ENCODE results near the gene CHTF8.
"Not testable (repeated sequence)": the region's sequence is repeated elsewhere in the genome, so short reads cannot be mapped to it uniquely, and the experiment has no call there.

Gene CHTF8

GRCh38 chr16:69132424-69133252 is at the start of gene CHTF8, which contains the start of gene UTP4:
CHTF8 (minus strand) TSS chr16:69132588; CDS start chr16:69121458, 11,130 bp downstream.
UTP4 (plus strand) TSS chr16:69132649; CDS start chr16:69133460, 811 bp downstream.
- DNase-seq, result peak; percentile 3 to 71

- no peak for DNase-seq
Observed at GRCh38 chr16:69180011-69180338, 47.6 kb upstream of the CHTF8 start.

- peak; percentile 65 to 85 for DNase-seq
Observed at GRCh38 chr16:69179328-69180010, 47.1 kb upstream of the CHTF8 start.

GRCh38 chr16:69176033-69176800 is 43.8 kb upstream of the CHTF8 start:
- no peak for DNase-seq

DNA sequence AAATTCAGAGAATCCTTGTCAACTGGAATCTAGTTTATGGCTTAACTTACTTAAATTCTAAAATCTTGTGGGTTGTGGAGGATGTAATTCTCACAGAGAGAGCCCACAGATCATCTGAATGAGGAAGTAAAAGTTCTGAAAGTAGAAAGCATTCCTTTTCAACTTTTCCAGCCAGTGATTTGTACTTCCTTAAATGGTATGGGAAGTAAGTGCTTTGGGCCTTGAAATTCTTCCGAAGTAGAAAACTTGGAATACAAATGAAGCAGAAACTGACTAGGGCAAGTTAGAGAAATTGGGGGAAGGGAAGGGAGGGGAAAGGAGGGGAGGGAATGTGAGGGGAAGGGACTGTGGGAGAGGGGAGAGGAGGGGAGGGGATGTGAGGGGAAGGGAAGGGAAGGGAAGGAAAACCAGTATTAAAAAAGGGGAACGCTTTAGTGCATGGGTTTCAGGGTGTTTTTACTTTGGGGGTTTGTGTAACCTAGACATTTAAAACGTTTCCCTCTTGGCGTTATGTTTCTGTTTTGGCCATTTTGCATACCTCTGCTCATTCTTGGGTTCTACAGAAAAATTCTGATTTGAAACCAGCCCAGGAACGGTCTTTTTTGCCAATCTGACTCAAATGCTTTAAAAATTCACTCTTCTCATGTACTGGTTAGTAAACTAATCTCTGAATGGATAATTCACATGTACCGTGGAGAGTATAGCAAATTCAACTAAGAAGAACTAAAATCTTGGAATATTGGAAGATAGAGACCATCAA is 39.1 kb upstream of the CHTF8 start:
- DNase-seq, result no peak

- no peak for DNase-seq
Observed at GRCh38 chr16:69169607-69170352, 37.4 kb upstream of the CHTF8 start.

- no peak for DNase-seq
Observed at GRCh38 chr16:69169051-69169450, 36.7 kb upstream of the CHTF8 start.

GRCh38 chr16:69166946-69167930 is 34.9 kb upstream of the CHTF8 start:
- no peak for DNase-seq

DNA sequence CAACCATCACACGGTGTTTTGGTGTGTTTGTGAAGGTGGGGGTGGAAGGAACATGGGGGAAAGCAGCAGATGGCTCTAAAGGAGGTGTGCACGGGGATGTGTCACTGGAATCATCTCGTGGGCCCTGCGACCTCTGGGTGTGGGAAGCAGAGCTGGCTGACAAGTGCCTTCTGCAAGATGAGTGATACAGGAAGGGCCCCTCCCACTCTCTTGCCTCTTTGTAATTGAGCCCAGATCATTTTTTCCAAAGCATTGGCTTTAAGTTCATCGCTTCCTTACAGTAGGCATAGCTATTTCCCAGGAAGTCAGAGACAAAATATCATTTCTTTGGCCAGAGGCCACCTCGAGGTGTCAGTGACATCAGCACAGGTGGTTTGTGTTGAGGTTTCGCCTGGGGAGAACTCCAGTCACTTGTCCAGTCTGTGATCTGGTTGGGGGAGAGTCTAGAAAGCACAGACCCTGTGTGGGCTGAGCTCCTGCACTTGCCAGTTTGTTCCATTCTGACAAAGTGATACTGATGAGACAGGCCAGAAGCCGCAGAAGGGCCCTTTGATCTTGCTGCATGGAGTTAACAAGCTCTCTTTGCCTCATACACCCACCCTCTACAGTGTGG is 33.9 kb upstream of the CHTF8 start:
- no peak for DNase-seq

DNA sequence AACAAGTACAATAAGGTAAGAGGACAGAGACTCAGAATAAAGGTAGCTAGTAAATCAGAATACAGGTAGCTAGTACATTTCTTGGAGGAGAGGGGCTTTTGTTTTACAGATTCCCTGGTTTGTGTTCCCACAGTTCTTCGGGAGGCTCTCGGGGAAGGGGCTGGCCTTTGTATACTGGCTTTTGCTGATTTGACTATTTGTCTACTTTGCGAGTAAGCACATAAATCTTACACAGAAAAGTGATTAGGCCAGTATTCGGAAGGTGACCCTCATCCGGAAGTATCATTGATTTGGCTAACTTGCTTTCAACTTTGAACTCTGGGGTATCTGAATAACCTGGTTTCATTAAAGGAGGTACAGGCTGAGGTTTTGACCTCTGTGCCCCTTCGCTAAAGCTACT is 33.2 kb upstream of the CHTF8 start:
- DNase-seq, result no peak

- no peak for DNase-seq
Observed at GRCh38 chr16:69160192-69160591, 27.8 kb upstream of the CHTF8 start.

DNA sequence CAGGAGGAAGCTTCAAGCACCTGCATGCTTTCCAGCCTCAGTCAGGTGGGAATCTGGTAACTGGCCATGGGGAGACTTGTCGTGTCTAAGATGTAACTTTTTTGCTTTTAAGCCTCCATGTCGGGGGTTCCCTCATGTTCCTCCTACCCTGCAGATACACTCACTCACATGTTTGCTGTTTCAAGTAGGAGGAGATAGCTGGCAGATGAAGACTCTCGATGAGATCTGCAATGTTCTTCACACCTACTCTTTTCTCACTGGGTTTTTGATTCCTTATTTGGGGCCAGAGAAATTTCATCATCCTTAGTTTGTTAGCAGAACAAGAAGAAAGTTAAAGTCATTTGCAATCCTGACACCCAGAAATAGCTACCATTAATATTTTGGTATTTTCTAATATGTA is 24.8 kb upstream of the CHTF8 start:
- no peak for DNase-seq

DNA sequence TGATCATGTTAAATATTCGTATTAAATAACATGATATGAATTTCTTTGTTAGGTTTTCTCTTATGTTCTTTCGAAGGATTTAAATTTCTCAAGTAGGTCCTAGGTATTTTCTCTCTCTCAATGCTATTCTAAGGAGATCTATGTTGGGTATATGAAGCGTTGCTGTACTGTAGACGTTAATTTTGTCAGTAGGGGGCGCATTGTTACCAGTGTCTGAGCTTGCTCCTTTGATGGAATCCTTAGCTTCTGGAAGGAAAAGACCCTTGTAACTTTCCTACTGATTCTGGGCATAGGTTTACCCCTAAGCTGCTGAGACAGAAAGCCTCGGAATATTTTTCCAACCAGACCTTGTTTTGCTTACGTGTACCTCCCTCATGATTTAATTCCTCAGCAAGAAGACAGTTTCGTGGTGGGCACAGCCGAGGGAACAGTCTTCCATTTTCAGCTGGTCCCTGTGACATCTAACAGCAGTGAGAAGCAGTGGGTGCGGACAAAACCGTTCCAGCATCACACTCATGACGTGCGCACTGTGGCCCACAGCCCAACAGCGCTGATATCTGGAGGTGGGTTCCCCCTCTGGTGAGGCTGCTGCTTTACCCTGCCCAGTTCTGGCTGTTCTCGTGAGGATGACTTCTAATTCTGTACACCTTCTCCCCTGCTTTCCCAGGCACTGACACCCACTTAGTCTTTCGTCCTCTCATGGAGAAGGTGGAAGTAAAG is 17.9 kb upstream of the CHTF8 start:
- peak in 1 of 2 experiments; percentile 58 for DNase-seq

GRCh38 chr16:69149621-69150020 is 17.2 kb upstream of the CHTF8 start:
- DNase-seq, result not testable (repeated sequence)

DNA sequence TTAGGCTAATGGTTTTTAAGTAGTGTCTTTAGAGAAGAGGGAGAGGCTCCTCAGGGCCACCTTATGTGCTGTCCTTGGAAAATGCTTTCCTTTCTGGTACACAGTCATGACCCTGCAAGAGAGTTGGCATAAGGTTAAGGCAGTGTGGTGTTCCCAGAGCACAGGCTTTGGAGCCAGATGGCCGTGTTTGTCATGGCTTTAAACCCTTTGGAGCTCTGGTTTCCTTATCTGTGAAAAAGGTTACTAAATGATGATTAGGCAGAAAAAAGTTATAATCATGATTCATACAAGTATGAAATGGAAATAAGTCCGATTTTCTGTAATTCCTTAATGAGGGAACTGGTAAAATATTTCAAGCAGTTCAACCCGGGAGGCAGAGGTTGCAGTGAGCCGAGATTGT is 13.3 kb upstream of the CHTF8 start:
- peak in 1 of 2 experiments; percentile 10 for DNase-seq

- DNase-seq, result no peak
Observed at GRCh38 chr16:69143116-69143515, 10.7 kb upstream of the CHTF8 start.

DNA sequence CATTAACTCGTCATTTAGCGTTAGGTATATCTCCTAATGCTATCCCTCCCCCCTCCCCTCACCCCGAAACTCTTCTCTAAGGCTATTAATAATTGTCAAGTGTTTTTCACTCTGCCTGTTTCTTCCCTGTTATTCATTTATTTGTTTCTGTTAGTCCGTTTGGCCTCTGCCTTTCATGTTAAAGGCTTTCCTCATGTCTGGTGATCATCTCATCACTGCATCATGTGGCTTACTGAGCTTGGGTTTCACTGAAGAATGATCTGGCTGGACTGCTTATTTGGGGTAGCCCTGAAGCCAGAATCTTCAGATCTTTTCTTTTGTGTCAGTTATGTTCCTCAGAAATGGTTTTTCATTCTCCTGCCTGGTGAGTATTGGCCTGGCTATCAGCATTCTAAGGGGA is 9.5 kb upstream of the CHTF8 start:
- no peak for DNase-seq

DNA sequence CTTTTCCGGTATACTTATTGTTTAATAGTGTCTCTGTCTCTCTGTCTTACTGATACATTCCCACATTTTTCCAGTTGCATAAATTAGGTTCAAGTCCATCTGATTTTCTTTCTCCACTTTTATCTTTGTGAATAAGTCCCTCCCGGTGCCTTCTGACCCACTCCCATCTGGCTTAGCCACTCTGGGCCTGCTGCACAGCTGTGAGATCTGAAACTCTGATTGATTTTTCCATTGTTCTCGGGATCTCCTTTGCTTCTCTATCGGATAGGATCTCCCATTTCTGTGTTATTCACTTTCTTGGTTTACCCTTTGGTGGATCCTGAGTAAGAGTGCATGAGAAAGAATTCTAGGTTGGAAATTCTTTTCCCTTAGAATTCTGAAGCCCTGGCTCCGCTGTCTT is 8.6 kb upstream of the CHTF8 start:
- no peak for DNase-seq

GRCh38 chr16:69139464-69139863 is 7.1 kb upstream of the CHTF8 start:
- DNase-seq, result not testable (repeated sequence)

DNA sequence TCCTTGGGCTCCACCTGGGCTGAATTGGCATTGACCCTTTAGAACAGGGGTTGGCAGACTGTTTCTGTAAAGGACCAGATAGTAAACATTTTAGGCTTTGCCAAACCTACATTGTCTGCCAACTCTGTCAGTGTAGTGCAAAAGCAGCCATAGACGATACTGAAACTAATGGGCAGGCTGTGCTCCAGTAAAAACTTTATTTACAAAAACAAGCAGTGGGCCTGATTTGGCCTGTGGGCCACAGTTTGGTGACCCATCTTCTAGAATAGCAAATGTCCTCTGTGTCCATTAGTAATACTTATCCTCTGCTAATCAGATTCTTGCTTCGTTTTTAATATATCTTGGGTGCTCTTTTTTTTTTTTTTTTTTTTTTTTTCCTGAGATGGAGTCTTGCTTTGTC is 6.2 kb upstream of the CHTF8 start:
- DNase-seq, result no peak
